CD4-positive, alpha-beta T cell treated with Interleukin-4 for 1 hour (primary cell): ENCODE results near the gene PROX1.

Source experiments
- DNase-seq, 2 donors: peaks; one replicate each; pipeline ENCODE4 v3.0.0-alpha.2; 2020 to 2022

PROX1 gene

DNA sequence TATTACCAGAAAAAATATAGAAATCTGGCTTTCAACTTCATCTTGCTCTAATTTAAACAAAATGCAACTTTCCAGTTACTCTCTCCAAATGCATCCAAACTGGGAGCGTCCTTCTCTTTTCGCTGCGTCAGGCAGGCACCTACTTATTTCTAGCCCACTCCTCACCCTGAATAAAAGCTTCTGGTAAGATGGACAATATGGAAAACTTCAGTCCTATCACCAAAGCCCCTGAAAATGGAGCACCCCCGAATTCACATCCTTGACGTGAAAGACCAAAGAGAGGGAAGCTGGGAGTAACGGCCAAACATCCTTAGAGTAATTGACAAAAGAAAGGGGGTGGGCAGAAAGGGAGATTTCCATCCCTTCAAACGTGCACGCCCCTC lies 5.5 kb upstream of the PROX1 start:
- DNase-seq = no peak

DNA sequence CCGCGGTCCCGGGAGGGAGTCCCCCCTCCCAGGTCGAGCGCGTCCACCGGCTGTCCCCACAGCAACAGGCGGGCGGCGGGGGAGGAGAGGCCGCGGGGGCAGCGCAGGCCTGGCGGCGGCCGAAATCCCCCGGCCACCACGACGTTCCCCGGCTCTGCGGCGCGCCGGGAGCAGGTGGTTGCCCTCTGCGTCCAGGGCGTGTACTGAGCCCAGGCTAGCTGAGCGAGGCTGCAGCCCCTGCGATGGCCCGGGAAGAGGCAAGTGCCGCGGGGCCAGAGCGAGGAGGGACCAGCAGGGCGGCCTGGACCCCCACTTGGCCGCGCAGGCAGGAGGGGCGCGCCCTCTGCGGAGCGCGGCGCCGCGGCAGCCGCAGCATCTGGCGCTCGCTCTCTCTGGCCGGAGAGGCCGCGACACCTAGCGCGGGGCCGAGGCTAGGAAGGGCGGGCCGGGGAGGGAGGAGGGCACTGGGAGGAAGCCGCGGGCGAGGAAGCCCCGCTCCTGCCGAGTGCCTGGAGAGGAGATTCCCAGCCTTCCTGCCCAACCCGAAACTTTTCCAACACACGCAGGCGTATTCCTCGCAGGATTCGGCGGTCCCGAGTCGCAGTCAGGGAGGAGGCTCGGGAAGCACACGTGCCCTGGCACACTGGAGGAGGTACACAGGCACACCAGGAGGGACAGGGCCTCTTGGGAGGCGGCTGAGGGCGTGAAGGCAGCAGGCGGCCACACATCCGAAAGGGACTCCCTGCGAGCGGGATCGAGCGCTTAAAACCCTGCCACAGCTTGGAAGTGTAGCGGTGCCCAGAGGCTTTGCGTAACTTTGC lies 4.9 kb upstream of the PROX1 start:
- no peak for DNase-seq

DNA sequence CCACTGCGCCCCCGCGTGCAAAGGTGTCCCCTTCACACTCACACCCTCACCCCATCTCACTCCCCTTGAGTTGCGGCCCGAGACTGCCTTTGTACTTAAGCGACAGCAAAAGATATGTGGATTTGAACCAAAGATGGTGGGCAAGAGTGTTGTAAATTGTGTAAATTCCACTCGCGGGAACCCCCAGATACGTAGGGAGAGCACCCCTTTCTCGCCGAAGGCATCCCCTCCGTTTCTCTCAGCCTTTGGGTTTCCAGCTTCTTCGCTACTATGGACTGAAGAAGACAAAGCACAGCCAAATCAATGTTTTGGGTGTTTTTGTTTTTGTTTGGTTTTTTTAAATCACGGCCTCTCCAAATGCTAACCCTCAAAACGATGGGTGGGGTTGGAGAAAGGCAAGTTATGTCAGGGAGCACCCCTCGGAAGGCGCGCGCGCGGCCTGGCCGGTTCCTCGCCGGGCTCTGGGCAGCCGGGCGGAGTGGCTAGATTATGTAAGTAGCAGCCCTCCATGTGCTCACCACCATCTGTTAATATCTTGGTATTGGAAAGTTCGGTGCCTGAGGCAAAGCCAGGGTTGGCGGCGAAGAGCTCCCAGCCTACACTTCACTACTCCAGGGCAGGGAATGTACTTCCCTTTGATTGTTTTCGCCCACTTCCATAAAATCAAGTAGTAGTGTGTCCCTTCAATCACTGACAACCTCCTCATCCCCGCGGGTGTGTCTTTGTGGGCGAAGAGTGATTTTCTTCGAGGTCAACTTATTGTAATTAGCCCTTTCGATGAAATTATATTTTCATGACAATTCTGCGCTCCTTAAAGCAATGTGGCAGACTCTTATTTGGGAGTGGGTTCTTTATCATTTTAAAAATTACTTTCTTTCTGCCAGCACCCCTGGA lies 4.0 kb upstream of the PROX1 start:
- no peak for DNase-seq

GRCh38 chr1:213984387-213985208 lies 3.2 kb upstream of the PROX1 start:
- no peak for DNase-seq

- no peak for DNase-seq
Measured at GRCh38 chr1:213985209-213986019, 2.4 kb upstream of the PROX1 start.

- no peak for DNase-seq
Measured at GRCh38 chr1:213986020-213986924, 1.5 kb upstream of the PROX1 start.

DNA sequence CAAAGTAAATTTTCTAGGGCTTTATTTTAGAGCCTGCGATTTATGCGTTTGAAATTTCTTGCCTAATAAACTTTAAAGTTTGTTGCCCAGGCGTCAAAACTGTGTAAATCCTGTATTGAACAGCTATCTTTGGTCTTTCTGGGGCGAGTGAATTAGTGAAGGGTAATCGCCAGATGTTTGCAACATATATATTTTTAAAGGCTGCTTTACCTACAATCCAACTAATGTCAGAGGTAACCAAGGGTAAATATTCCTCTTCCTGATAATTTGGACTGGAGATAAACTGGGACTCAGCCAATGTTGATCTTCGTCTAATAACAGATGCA lies 885 bp upstream of the PROX1 start:
- DNase-seq = no peak

DNA sequence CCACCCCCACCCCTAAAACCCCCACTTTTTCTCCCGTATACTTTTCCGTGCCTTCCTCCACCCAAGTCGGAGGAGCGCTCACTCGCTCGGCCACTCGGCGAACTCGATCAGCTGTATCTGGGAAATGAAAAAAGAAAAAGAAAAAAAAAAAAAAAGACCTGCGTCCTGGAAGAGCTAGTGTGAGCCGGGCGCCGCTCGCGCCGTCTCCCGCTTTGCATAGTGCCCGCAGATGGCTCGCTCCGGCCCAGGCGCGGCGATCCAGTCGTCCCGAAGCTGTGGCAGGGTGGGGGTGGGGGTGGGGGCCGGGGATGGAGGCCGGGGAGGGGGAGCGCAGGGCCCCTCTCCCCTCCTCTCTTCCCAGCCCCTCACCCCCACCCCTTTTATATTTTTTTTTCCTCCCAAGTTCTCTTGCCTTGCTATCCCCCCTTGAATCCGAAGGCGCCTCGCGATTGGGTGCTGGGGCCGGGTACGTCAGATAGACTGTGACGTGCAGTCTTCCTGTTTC lies 299 bp upstream of the PROX1 start:
- peak; percentile 39 to 55 for DNase-seq

DNA sequence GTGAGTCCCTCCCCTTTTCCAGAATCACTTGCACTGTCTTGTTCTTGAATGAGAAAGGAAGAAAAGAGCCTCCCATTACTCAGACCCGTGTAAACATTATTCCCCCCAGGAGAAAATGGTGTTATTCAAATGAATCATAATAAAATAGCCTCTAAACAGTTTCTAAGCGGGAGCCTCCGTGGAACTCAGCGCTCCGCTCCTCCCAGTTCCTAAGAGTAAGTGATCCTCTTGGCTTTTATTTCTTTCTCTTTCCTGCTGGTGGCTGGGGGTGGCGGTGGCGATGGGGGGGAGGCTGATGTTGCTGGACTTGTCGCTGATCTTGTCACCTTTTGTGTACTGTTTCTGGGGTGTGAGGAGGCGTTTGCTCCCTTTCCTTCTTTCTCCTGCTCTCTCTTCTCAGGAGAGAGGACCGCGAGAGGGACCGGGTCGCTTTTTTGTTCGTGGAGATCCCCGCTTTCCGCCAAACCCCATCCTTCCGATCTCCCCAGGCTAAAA lies 781 bp downstream of the PROX1 start:
- no peak for DNase-seq

DNA sequence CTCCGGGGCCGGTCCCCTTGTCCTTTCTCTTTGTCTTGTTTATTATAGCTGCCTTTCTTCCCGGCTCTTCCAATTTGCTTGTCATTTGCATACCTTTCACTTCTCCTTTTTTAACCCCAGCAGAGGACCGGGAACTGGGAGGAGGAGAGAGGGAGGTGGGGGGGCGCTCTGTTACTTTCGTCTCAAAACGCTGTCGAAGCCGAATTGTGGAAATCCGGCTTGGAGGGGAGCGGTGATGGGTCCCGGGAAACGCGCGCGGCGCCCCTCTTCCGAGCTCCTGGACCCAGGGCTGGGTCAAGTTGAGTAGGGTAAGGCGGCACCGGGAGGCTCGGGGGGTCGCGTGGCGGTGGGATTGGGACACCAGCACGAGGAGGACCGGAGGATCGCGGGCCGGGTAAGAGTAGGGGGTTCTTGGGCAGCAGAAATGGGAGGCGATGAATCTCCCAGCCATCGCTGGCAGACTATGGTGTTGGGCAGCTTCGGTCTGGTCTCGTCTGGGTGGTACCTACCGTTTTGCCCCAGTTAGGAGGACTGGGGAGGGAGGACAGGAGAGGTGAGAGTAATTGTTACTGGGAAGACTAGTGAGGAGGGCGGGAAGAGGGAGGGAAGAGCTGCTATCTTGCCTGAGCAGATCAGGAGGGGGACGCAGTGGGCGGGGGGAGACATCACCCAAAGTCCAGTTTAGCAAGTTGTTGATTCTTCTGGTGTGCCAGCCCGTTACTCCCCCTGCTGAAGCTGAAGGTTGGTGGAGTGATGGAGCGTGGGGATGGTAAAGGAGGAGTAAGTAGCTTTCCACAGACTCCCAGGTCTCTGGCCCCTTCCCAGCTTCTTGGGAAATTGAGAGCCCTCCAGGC lies 1.5 kb downstream of the PROX1 start:
- DNase-seq = no peak

GRCh38 chr1:213993929-213994328 lies 6.2 kb downstream of the PROX1 start:
- no peak for DNase-seq

DNA sequence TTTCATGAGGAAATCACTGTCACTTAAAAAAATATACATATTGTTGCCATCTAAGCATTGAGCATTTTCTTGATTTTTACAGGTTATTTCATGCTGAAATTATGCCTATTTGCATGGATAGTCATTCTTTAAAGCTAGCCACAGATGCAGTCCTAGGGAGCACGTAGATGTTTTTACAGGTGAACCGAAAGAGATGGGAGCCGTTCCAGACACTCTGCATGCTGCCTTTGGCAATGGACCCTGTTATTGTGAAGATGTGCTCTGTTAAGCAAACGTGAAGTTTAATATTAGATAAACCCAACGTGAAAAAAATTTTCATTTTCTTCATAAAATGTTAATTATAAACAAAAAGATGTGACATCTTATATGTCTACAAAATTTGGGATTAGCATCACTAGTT lies 7.1 kb downstream of the PROX1 start:
- no peak for DNase-seq

DNA sequence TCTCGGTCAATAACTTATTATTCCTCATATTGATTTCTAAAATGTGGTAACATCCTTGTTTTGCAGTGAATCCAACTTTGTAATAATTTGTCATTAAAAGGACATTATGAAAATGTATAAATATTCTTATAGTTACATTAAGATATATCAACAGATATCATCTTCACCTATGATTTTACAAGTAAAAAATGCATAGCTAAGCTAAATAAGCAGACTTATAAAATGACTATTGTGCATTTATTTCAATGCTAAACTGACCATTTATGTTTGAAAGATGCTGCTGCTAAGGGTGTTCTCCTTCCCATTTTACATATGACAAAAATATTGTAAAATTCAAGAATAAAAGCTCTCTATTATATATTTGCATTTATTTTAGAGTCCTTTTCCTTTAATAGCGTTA lies 7.8 kb downstream of the PROX1 start:
- DNase-seq = no peak

GRCh38 chr1:213996320-213997037 lies 8.7 kb downstream of the PROX1 start:
- DNase-seq = no peak

DNA sequence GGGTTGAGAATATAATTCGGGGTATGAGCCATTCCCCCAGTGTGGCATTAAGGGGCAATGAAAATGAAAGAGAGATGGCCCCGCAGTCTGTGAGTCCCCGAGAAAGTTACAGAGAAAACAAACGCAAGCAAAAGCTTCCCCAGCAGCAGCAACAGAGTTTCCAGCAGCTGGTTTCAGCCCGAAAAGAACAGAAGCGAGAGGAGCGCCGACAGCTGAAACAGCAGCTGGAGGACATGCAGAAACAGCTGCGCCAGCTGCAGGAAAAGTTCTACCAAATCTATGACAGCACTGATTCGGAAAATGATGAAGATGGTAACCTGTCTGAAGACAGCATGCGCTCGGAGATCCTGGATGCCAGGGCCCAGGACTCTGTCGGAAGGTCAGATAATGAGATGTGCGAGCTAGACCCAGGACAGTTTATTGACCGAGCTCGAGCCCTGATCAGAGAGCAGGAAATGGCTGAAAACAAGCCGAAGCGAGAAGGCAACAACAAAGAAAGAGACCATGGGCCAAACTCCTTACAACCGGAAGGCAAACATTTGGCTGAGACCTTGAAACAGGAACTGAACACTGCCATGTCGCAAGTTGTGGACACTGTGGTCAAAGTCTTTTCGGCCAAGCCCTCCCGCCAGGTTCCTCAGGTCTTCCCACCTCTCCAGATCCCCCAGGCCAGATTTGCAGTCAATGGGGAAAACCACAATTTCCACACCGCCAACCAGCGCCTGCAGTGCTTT lies 9.4 kb downstream of the PROX1 start:
- DNase-seq = no peak

DNA sequence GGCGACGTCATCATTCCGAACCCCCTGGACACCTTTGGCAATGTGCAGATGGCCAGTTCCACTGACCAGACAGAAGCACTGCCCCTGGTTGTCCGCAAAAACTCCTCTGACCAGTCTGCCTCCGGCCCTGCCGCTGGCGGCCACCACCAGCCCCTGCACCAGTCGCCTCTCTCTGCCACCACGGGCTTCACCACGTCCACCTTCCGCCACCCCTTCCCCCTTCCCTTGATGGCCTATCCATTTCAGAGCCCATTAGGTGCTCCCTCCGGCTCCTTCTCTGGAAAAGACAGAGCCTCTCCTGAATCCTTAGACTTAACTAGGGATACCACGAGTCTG lies 10.0 kb downstream of the PROX1 start:
- no peak for DNase-seq

GRCh38 chr1:213998785-213999184 lies 11.0 kb downstream of the PROX1 start:
- DNase-seq = no peak

- no peak for DNase-seq
Measured at GRCh38 chr1:213999732-214000131, 12.0 kb downstream of the PROX1 start.

- DNase-seq = no peak
Measured at GRCh38 chr1:214002060-214002459, 14.3 kb downstream of the PROX1 start.
